Caco-2 (cell line): ENCODE data around the gene PASD1. TPM values are rescaled to one million over a fixed set of nuclear protein-coding genes. Genes with fewer than 3 reads are reported as not detected.

Experiments
- BruUV-seq: library from RNA; stranded (reverse); fragments of 400-500 nt; replicated peaks from 2 replicates; lab custom pipeline; 2021; lab: Mats Ljungman, UMichigan
- CTCF ChIA-PET: fragments of 300-600 bp; sonication (Branson Sonifier 250); formaldehyde crosslinking; loops from one replicate; lab custom pipeline; 2022; ENCODE audit warnings: antibody characterized with exemption; lab: Charles Lee
- POLR2A ChIA-PET: fragments of 300-600 bp; sonication (Branson Sonifier 250); formaldehyde crosslinking; loops from one replicate; lab custom pipeline; 2022; ENCODE audit warnings: antibody characterized with exemption; lab: Charles Lee
- DNase-seq, 2 experiments: peaks; one replicate each; pipeline versions ENCODE4 v3.0.0 to v3.0.0-alpha.2; 2020 to 2022
- H3K27me3 ChIP-seq: replicated peaks from 2 replicates; pipeline ENCODE4 v1.6.0; 2011; ENCODE audit warnings: low read length; ENCODE audit not compliant: control insufficient read depth, insufficient read depth
- H3K36me3 ChIP-seq: 2 replicates; pipeline ENCODE4 v1.5.1; 2011; ENCODE audit warnings: low read length; ENCODE audit not compliant: control insufficient read depth, insufficient read depth
- H3K4me1 ChIP-seq: fragments of 250-450 bp; sonication (Bioruptor Pico); 2 replicates; pipeline ENCODE4 v1.5.1; 2020; ENCODE audit warnings: mild to moderate bottlenecking
- H3K4me3 ChIP-seq: 2 replicates; pipeline ENCODE4 v1.5.1; 2011; ENCODE audit warnings: low read depth, mild to moderate bottlenecking, control low read depth, low read length
- H3K9me3 ChIP-seq: fragments of 250-450 bp; sonication (Bioruptor Pico); 2 replicates; pipeline ENCODE4 v1.5.1; 2020; ENCODE audit warnings: mild to moderate bottlenecking, moderate library complexity
- H3K27ac Mint-ChIP-seq: one replicate; pipeline ENCODE4 v1.8.0; 2022; ENCODE audit warnings: mixed read lengths; ENCODE audit not compliant: unreplicated experiment
- H3K27me3 Mint-ChIP-seq: one replicate; pipeline ENCODE4 v1.8.0; 2022; ENCODE audit warnings: mixed read lengths; ENCODE audit not compliant: insufficient read depth, unreplicated experiment
- H3K36me3 Mint-ChIP-seq: one replicate; pipeline ENCODE4 v1.8.0; 2022; ENCODE audit warnings: mild to moderate bottlenecking, mixed read lengths; ENCODE audit not compliant: insufficient read depth, unreplicated experiment
- H3K4me1 Mint-ChIP-seq: one replicate; pipeline ENCODE4 v1.8.0; 2022; ENCODE audit warnings: low read depth, mixed read lengths; ENCODE audit not compliant: unreplicated experiment
- H3K4me3 Mint-ChIP-seq: one replicate; pipeline ENCODE4 v1.8.0; 2022; ENCODE audit warnings: mild to moderate bottlenecking, moderate library complexity, mixed read lengths; ENCODE audit not compliant: unreplicated experiment
- H3K9me3 Mint-ChIP-seq: one replicate; pipeline ENCODE4 v1.8.0; 2022; ENCODE audit warnings: mixed read lengths; ENCODE audit not compliant: unreplicated experiment
- intact Hi-C: fragments of 100-400 bp; cut with micrococcal nuclease; formaldehyde crosslinking; loops from one replicate; pipeline ENCODE4 v1.10.0; 2022; ENCODE audit not compliant: unreplicated experiment
- total RNA-seq: library from RNA; stranded (reverse); gene quantifications from 2 replicates; pipeline ENCODE4 v1.2.3, GENCODE V29; 2022
- TF ChIP-seq, protein P1 (sequence below), 2 experiments: fragments of 200-600 bp in 1 of 2; IDR thresholded peaks; 1 replicate in 1 of 2; 2 replicates in 1 of 2; pipeline versions ENCODE4 v1.5.1 to v1.8.0; 2011 to 2022; ENCODE audit warnings: antibody characterized with exemption in 1 of 2, control low read depth in 1 of 2, inconsistent platforms in 1 of 2, low read depth in 1 of 2, low read length in 1 of 2, mild to moderate bottlenecking in 1 of 2, moderate library complexity in 1 of 2; ENCODE audit not compliant: insufficient read depth in 1 of 2, severe bottlenecking in 1 of 2, unreplicated experiment in 1 of 2

PASD1 gene
- total RNA-seq, 1 experiment from 2014 or later = not detected

DNA sequence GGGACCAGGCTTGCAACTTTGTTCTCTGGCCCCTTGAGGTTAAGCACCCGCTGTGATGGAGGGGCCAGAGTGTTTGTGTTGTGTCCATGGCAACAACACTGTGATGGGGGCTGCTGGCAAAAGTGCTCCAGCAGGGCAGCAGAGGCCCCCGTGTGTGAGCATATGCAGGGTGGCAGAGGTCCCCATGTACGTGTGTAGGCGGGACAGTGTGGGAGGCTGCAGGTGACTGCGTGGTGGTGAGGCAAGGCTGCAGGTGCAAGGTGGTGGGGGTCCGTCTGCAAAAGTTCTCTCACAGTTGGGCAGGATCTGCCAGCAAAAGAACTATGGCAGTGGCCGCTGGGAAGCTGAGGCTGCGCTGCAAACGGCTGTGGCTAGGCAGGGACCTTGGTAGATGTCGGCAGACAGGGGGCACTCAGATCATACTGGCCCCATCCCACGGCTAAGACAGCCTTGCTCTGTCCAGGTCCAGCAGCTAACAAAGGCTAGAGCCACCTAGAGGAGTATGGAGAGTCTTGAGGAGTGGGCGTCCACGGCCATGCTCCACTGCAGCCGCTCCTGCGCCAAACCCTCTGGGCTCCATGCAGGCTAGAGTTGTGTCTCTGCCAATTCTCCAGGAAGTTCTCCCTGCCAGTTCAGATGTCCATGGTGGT, 46.8 kb upstream of the PASD1 start:
- intact Hi-C loops = no loop called here

DNA sequence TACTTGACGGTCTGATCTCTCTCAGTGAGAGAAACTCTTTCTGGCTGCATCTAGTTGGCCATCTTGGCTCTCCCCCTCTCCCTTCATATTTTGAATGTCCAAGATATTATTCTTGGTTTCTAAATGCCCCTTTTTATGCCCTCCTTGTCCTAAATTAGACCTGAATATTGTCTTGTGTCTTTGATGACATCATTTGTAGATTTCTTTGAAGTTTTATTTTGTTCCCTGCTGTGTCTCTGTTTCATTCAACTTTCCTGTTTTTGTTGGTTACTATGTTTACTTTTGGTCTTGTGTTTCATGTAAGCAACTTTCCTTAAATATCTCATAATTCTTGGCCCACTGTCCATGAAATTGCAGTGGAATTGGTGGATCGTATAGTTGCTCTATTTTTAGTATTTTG, 46.1 kb upstream of the PASD1 start:
- H3K27me3 ChIP-seq = no peaks in the 10 kb centered on the region
- H3K9me3 Mint-ChIP-seq = no peaks in the 10 kb centered on the region
- no peak overlapping the region for H3K4me3 Mint-ChIP-seq
- ChIA-PET POLR2A (no interaction called here), CTCF (interaction anchor here (0.5 kb wide), 1 partner anchor 114 kb away, joined by 3 read pairs; no protein-coding TSS in a partner anchor)
- no peak for DNase-seq
- H3K27ac Mint-ChIP-seq = no peak overlapping the region
- peaks cover 4% of the 10 kb centered on the region for H3K27me3 Mint-ChIP-seq
- intact Hi-C loops = no loop called here
- no peak overlapping the region for H3K4me3 ChIP-seq
- no TSS peak for BruUV-seq
- TF ChIP-seq, protein P1, sequence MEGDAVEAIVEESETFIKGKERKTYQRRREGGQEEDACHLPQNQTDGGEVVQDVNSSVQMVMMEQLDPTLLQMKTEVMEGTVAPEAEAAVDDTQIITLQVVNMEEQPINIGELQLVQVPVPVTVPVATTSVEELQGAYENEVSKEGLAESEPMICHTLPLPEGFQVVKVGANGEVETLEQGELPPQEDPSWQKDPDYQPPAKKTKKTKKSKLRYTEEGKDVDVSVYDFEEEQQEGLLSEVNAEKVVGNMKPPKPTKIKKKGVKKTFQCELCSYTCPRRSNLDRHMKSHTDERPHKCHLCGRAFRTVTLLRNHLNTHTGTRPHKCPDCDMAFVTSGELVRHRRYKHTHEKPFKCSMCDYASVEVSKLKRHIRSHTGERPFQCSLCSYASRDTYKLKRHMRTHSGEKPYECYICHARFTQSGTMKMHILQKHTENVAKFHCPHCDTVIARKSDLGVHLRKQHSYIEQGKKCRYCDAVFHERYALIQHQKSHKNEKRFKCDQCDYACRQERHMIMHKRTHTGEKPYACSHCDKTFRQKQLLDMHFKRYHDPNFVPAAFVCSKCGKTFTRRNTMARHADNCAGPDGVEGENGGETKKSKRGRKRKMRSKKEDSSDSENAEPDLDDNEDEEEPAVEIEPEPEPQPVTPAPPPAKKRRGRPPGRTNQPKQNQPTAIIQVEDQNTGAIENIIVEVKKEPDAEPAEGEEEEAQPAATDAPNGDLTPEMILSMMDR (IDR thresholded peaks at IDR 0.05; ENCODE audit: insufficient read depth in 1 of 2, low read depth in 1 of 2, low read length in 1 of 2, severe bottlenecking in 1 of 2, unreplicated experiment in 1 of 2) = no peak
- H3K9me3 ChIP-seq = no peaks in the 10 kb centered on the region
- H3K4me1 ChIP-seq = no peaks in the 10 kb centered on the region
- no peaks in the 10 kb centered on the region for H3K36me3 ChIP-seq
- no peaks in the 10 kb centered on the region for H3K36me3 Mint-ChIP-seq
- H3K4me1 Mint-ChIP-seq = no peaks in the 10 kb centered on the region

More for the DNA sequence above, 46.8 kb upstream of the PASD1 start:
- POLR2A ChIA-PET = no interaction called here
- H3K36me3 ChIP-seq = no peaks in the 10 kb centered on the region
- H3K27ac Mint-ChIP-seq = no peak overlapping the region
- peaks cover 4% of the 10 kb centered on the region for H3K27me3 Mint-ChIP-seq
- H3K36me3 Mint-ChIP-seq = no peaks in the 10 kb centered on the region
- no peak overlapping the region for H3K4me3 ChIP-seq
- TF ChIP-seq, protein P1 (IDR thresholded peaks at IDR 0.05; ENCODE audit: insufficient read depth in 1 of 2, low read depth in 1 of 2, low read length in 1 of 2, severe bottlenecking in 1 of 2, unreplicated experiment in 1 of 2) = no peak
- BruUV-seq = no TSS peak
- H3K4me1 Mint-ChIP-seq = no peaks in the 10 kb centered on the region
- H3K4me1 ChIP-seq = no peaks in the 10 kb centered on the region
- CTCF ChIA-PET = no interaction called here
- no peaks in the 10 kb centered on the region for H3K27me3 ChIP-seq
- no peak for DNase-seq
- H3K9me3 ChIP-seq = no peaks in the 10 kb centered on the region
- H3K9me3 Mint-ChIP-seq = no peaks in the 10 kb centered on the region
- no peak overlapping the region for H3K4me3 Mint-ChIP-seq

DNA sequence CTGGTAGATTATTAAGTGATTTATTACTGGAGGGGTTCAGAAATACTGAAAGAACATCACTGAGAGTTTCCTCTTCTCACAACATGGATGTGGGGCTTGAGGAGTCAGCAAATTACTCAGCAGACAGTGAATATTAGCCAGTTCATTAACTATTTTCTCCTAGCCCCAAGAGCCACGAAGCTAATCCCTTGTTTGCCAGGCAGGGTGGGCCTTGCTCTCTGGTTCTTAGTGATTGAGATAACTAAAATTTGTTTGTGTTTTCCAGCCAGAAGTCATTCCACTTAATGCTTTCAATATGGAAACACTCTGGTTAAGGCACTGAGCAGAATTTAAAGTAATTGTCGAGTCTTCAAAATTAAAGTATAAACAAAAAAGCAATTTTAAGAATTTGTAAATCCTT, 40.1 kb upstream of the PASD1 start:
- no TSS peak for BruUV-seq
- Mint-ChIP-seq H3K9me3 (no peaks in the 10 kb centered on the region), H3K27ac (no peak overlapping the region), H3K4me3 (no peak overlapping the region), H3K27me3 (no peaks in the 10 kb centered on the region), H3K36me3 (no peaks in the 10 kb centered on the region), H3K4me1 (no peaks in the 10 kb centered on the region)
- intact Hi-C loops = no loop called here
- no peaks in the 10 kb centered on the region for H3K9me3 ChIP-seq
- no peaks in the 10 kb centered on the region for H3K27me3 ChIP-seq
- H3K4me3 ChIP-seq = no peak overlapping the region
- DNase-seq = no peak
- H3K4me1 ChIP-seq = no peaks in the 10 kb centered on the region
- TF ChIP-seq, protein P1 (IDR thresholded peaks at IDR 0.05; ENCODE audit: insufficient read depth in 1 of 2, low read depth in 1 of 2, low read length in 1 of 2, severe bottlenecking in 1 of 2, unreplicated experiment in 1 of 2) = no peak
- H3K36me3 ChIP-seq = no peaks in the 10 kb centered on the region
- ChIA-PET CTCF (no interaction called here), POLR2A (no interaction called here)
